CD14-positive monocyte (primary cell): ENCODE measurements around the gene PIEZO1. TPM values are rescaled to one million over a fixed set of nuclear protein-coding genes. Genes with fewer than 3 reads are reported as not detected.
"Not testable (repeated sequence)": the region's sequence is repeated elsewhere in the genome, so short reads cannot be mapped to it uniquely, and the experiment has no call there.

Source experiments
- DNase-seq, 3 donors: peaks; one replicate each; pipeline ENCODE4 v3.0.0-alpha.2; 2011 to 2022
- H2AFZ ChIP-seq: 2 replicates; pipeline ENCODE4 v1.6.0; 2012; ENCODE audit warnings: mild to moderate bottlenecking, low read depth, low read length, inconsistent platforms; ENCODE audit not compliant: insufficient read depth, poor library complexity, severe bottlenecking
- H3K27ac ChIP-seq, 2 donors: 1 replicate in 1 of 2; 2 replicates in 1 of 2; pipeline ENCODE4 v1.5.1; 2012 to 2013; ENCODE audit warnings: low read length in 2 of 2, control low read depth in 1 of 2, inconsistent platforms in 1 of 2, low read depth in 1 of 2, mild to moderate bottlenecking in 1 of 2
- H3K27me3 ChIP-seq, 2 donors: one replicate each; pipeline versions ENCODE4 v1.6.0 to v1.6.1; 2011 to 2013; ENCODE audit warnings: low read length in 2 of 2; ENCODE audit not compliant: control insufficient read depth in 2 of 2, insufficient read depth in 2 of 2
- H3K36me3 ChIP-seq, 2 donors: replicated peaks in 1 of 2; 1 replicate in 1 of 2; 2 replicates in 1 of 2; pipeline versions ENCODE4 v1.5.1 to v1.6.1; 2012 to 2013; ENCODE audit warnings: low read length in 2 of 2, control low read depth in 1 of 2, inconsistent platforms in 1 of 2, mild to moderate bottlenecking in 1 of 2; ENCODE audit not compliant: insufficient read depth in 2 of 2, control insufficient read depth in 1 of 2
- H3K4me1 ChIP-seq, 2 donors: 1 replicate in 1 of 2; 2 replicates in 1 of 2; pipeline versions ENCODE4 v1.5.1 to v1.6.1; 2012 to 2013; ENCODE audit warnings: low read length in 2 of 2, control low read depth in 1 of 2, inconsistent platforms in 1 of 2, mild to moderate bottlenecking in 1 of 2, moderate library complexity in 1 of 2; ENCODE audit not compliant: insufficient read depth in 2 of 2, control insufficient read depth in 1 of 2
- H3K4me2 ChIP-seq: replicated peaks from 2 replicates; pipeline ENCODE3; 2012; ENCODE audit warnings: low read length, moderate library complexity, mild to moderate bottlenecking; ENCODE audit not compliant: poor library complexity, severe bottlenecking; ENCODE audit errors: extremely low read depth
- H3K4me3 ChIP-seq, 3 experiments: fragments of 200-600 bp in 1 of 3; sonication (generic) in 1 of 3; replicated peaks in 1 of 3; 1 replicate in 2 of 3; 2 replicates in 1 of 3; pipeline ENCODE4 v1.5.1; 2011 to 2013; ENCODE audit warnings: low read length in 3 of 3, mild to moderate bottlenecking in 3 of 3, control low read depth in 2 of 3, low read depth in 2 of 3, inconsistent platforms in 1 of 3, moderate library complexity in 1 of 3
- H3K79me2 ChIP-seq: 2 replicates; pipeline ENCODE4 v1.6.0; 2012; ENCODE audit warnings: mild to moderate bottlenecking, control low read depth, inconsistent platforms, low read length, moderate library complexity; ENCODE audit not compliant: insufficient read depth
- H3K9ac ChIP-seq: 2 replicates; pipeline ENCODE4 v1.6.0; 2017; ENCODE audit warnings: low read length, mild to moderate bottlenecking; ENCODE audit not compliant: insufficient read depth, poor library complexity, severe bottlenecking
- H3K9me3 ChIP-seq, 2 donors: replicated peaks in 1 of 2; 1 replicate in 1 of 2; 2 replicates in 1 of 2; pipeline versions ENCODE4 v1.5.1 to v1.6.1; 2012 to 2013; ENCODE audit warnings: low read length in 2 of 2, control low read depth in 1 of 2; ENCODE audit not compliant: control insufficient read depth in 1 of 2, insufficient read depth in 1 of 2
- H4K20me1 ChIP-seq: 2 replicates; pipeline ENCODE4 v1.6.0; 2012; ENCODE audit warnings: mild to moderate bottlenecking, low read length, control low read depth, moderate library complexity; ENCODE audit not compliant: insufficient read depth
- H3K27ac Mint-ChIP-seq, 7 donors: one replicate each; pipeline ENCODE4 v1.8.0; 2020; ENCODE audit warnings: mild to moderate bottlenecking in 7 of 7, mixed read lengths in 7 of 7, moderate library complexity in 6 of 7, inconsistent platforms in 2 of 7
- H3K27me3 Mint-ChIP-seq, 3 donors: one replicate each; pipeline ENCODE4 v1.8.0; 2021 to 2022; ENCODE audit warnings: low read depth in 3 of 3, mild to moderate bottlenecking in 3 of 3, mixed read lengths in 3 of 3, moderate library complexity in 3 of 3, inconsistent platforms in 1 of 3
- H3K36me3 Mint-ChIP-seq, 2 donors: one replicate each; pipeline ENCODE4 v1.8.0; 2020; ENCODE audit warnings: mixed read lengths in 2 of 2, inconsistent platforms in 1 of 2, mild to moderate bottlenecking in 1 of 2
- H3K4me1 Mint-ChIP-seq: one replicate; pipeline ENCODE4 v1.8.0; 2020; ENCODE audit warnings: mild to moderate bottlenecking, mixed read lengths
- H3K4me3 Mint-ChIP-seq, 2 donors: one replicate each; pipeline ENCODE4 v1.8.0; 2020; ENCODE audit warnings: mild to moderate bottlenecking in 2 of 2, mixed read lengths in 2 of 2, moderate library complexity in 1 of 2
- H3K9me3 Mint-ChIP-seq, 7 donors: one replicate each; pipeline ENCODE4 v1.8.0; 2020 to 2022; ENCODE audit warnings: mixed read lengths in 7 of 7, mild to moderate bottlenecking in 6 of 7, moderate library complexity in 6 of 7, inconsistent platforms in 2 of 7
- CTCF ChIP-seq: fragments of 200-600 bp; IDR thresholded peaks from one replicate; pipeline ENCODE4 v1.8.0; 2022; ENCODE audit warnings: antibody characterized with exemption, mild to moderate bottlenecking
- WGBS: methylation state at CpG from one replicate; pipeline ENCODE4 v1.1.5; 2013; ENCODE audit warnings: missing lambda C conversion rate; ENCODE audit not compliant: insufficient coverage; 5-methylcytosine and 5-hydroxymethylcytosine counted together
- intact Hi-C, 2 donors: fragments of 100-400 bp; cut with micrococcal nuclease; formaldehyde crosslinking; loops; one replicate each; pipeline versions ENCODE4 v1.15.0 to v1.15.1; 2023
- polyA plus RNA-seq, 3 donors: library from polyadenylated mRNA; depleted of rRNA in 1 of 3; unstranded in 2 of 3; stranded (reverse) in 1 of 3; fragments of 300-500 nt in 2 of 3; fragments of >200 nt in 1 of 3; fragmentation: Illumina TruSeq in 2 of 3; gene quantifications; 1 replicate in 2 of 3; 2 replicates in 1 of 3; pipeline ENCODE4 v1.2.3, GENCODE V29; 2012 to 2021

PIEZO1 gene
- polyA plus RNA-seq, 3 donors: 10.2 to 405 (median 15.0) TPM

GRCh38 chr16:88790312-88791211 is 5.5 kb upstream of the PIEZO1 start:
- Mint-ChIP-seq H3K9me3 (no peaks in the 10 kb centered on the region), H3K27me3 (peaks cover 0 to 10% (median 3%) of the 10 kb centered on the region in 3 donors), H3K4me1 (peaks cover 62% of the 10 kb centered on the region), H3K4me3 (peak overlapping the region; percentile 61 to 82), H3K27ac (peak overlapping the region; percentile 84 to 95 (median 88)), H3K36me3 (no peaks in the 10 kb centered on the region)
- DNase-seq: peak; percentile 69 to 76 (median 75)
- H3K4me2 ChIP-seq: peak overlapping the region; percentile 87
- H3K79me2 ChIP-seq: peaks cover 42% of the 10 kb centered on the region
- peak overlapping the region; percentile 41 for H2AFZ ChIP-seq
- peak overlapping the region; percentile 55 to 84 for H3K27ac ChIP-seq
- H4K20me1 ChIP-seq: no peaks in the 10 kb centered on the region
- intact Hi-C loops: no loop called here
- TF ChIP-seq CTCF: no peak
- H3K36me3 ChIP-seq: no peaks in the 10 kb centered on the region
- peak overlapping the region in 1 of 3 experiments; percentile 70 for H3K4me3 ChIP-seq
- peak overlapping the region; percentile 24 for H3K9ac ChIP-seq
- no peaks in the 10 kb centered on the region for H3K27me3 ChIP-seq
- H3K9me3 ChIP-seq: no peaks in the 10 kb centered on the region
- WGBS: under 1% methylated on average over 18 of the region's 24 CpGs
- H3K4me1 ChIP-seq: peaks cover 69 to 70% of the 10 kb centered on the region in 2 donors

- Mint-ChIP-seq H3K4me1 (peaks cover 53% of the 10 kb centered on the region), H3K27me3 (peaks cover 0 to 10% (median 3%) of the 10 kb centered on the region in 3 donors), H3K36me3 (no peaks in the 10 kb centered on the region), H3K4me3 (peak overlapping the region; percentile 61 to 82), H3K9me3 (no peaks in the 10 kb centered on the region), H3K27ac (peak overlapping the region; percentile 84 to 95 (median 88))
- peak overlapping the region; percentile 87 for H3K4me2 ChIP-seq
- no peaks in the 10 kb centered on the region for H3K27me3 ChIP-seq
- H3K36me3 ChIP-seq: no peaks in the 10 kb centered on the region
- H3K27ac ChIP-seq: peak overlapping the region; percentile 55 to 84
- H3K9me3 ChIP-seq: no peaks in the 10 kb centered on the region
- peak overlapping the region; percentile 40 for H3K9ac ChIP-seq
- peak in 2 of 3 donors; percentile 60 to 65 for DNase-seq
- 6% methylated on average over 6 of the region's 7 CpGs for WGBS
- H3K79me2 ChIP-seq: peaks cover 39% of the 10 kb centered on the region
- H4K20me1 ChIP-seq: no peaks in the 10 kb centered on the region
- H3K4me3 ChIP-seq: peak overlapping the region in 1 of 3 experiments; percentile 70
- intact Hi-C loops: loop anchor here in 1 of 2 donors (10.0 kb wide), 1 partner anchor 1155 kb away; the partner anchor contains the start of gene DEF8
- peak overlapping the region; percentile 33 for H2AFZ ChIP-seq
- no peak for TF ChIP-seq CTCF
- H3K4me1 ChIP-seq: peaks cover 60 to 64% of the 10 kb centered on the region in 2 donors
Measured at GRCh38 chr16:88789594-88789993, 4.6 kb upstream of the PIEZO1 start.

- H3K4me1 ChIP-seq: peaks cover 54 to 63% of the 10 kb centered on the region in 2 donors
- H3K36me3 ChIP-seq, H3K9ac ChIP-seq, H3K4me3 Mint-ChIP-seq, H4K20me1 ChIP-seq, DNase-seq, H3K4me2 ChIP-seq, H3K9me3 Mint-ChIP-seq, H3K27ac Mint-ChIP-seq, H3K9me3 ChIP-seq, H2AFZ ChIP-seq, H3K27me3 ChIP-seq, H3K27me3 Mint-ChIP-seq, H3K36me3 Mint-ChIP-seq, H3K4me3 ChIP-seq, H3K27ac ChIP-seq: not testable (repeated sequence)
- H3K79me2 ChIP-seq: peaks cover 41% of the 10 kb centered on the region
- H3K4me1 Mint-ChIP-seq: peaks cover 46% of the 10 kb centered on the region
- intact Hi-C loops: loop anchor here in 1 of 2 donors (10.0 kb wide), 1 partner anchor 1156 kb away; the partner anchor contains the start of gene DEF8
- 93% methylated on average over 4 of the region's 8 CpGs for WGBS
Measured at GRCh38 chr16:88788749-88789148, 3.7 kb upstream of the PIEZO1 start.
